GM19452 (cell line): ENCODE data around the gene WASF2.
"Not testable (repeated sequence)": the region's sequence is repeated elsewhere in the genome, so short reads cannot be mapped to it uniquely, and the experiment has no call there.

ENCODE experiments used
- ATAC-seq: cut with Tn5 transposase; IDR thresholded peaks from one replicate; pipeline ENCODE4 v1.9.1; 2021; ENCODE audit not compliant: unreplicated experiment

WASF2 gene

DNA sequence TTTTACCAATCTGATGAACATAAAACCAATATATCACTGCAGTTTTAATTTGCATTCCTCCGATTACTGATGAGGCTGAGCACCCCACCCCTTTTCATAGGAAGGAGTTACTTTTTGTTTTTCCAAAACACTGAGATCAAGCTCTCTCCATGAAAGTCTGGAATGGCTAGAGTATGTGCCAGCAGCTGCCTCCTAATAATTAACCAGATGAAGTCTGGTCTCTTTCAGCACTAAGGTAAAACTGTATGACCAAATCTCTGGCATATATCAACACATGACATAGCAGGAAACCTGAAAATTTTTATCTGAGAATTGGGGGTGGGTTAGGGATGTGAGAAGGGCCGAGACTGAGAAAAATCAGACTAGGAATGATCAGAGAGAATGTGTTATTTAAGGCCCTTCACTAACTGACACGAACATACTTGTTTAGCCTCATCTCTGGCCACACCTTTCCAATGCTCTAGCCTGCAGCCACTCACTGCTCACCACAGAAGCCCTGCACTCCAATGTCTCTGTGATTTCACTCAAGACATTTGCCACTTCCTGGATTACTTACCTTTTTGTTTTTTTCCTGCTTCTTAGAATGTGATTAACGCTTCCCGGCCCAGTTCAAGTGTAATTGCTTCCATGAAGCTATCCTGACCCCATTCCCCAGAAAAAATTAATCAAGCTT is 34.7 kb downstream of the WASF2 start:
- no peak for ATAC-seq

DNA sequence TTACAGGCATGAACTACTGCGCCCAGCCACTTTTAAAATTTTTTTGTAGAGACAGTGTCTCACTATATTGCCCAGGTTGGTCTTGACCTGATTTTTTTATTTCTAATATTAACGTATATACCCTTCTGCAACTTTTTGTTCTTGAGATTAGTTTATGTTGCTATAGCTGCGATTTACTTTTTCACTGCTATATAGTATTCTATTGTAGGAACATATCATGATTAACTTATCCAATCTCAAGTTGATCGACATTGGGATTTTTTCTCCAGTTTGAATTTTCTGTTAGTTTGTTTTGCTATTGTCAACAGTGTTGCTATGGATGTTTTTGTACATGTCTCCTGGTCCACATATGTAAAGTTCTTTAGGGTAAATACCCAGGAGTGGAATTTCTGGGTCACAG is 35.4 kb downstream of the WASF2 start:
- ATAC-seq = no peak

- no peak for ATAC-seq
Measured at GRCh38 chr1:27451343-27451742, 38.6 kb downstream of the WASF2 start.

DNA sequence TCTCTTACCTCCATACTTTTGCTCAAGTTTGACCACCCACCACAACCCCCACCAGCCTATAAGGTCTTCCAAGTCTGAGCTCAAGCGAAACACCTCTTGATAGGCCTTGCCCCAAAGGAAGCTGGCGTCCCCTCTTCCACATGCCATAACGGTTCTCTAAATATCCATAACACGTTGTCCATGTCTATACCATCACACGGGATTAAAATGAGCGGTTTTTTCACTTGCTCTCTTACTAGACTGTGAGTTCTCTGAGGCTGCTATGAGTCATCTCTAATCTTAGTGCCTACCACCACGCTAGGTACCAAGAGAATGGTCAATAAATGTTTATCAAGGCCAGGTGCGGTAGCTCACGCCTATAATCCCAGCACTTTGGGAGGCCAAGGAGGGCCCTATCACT is 41.0 kb downstream of the WASF2 start:
- no peak for ATAC-seq

DNA sequence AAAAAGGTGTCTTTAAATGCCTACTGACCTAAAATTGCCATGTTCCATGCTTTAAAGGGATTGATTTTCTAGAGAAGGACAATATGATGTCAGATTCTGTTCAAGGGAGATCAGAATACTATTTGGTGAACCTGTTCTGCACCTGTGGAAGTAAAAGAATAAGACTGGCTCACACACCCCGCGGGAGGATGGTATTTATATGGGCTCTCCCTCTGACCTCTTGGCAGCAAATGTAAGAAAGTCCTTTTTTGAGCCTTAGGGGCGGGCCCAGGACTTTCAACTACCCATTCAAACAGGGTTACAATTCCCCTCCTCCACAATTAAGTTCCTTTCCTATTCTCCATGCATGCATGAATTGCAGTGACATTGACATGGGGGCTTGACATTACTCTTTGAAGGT is 42.1 kb downstream of the WASF2 start:
- no peak for ATAC-seq

DNA sequence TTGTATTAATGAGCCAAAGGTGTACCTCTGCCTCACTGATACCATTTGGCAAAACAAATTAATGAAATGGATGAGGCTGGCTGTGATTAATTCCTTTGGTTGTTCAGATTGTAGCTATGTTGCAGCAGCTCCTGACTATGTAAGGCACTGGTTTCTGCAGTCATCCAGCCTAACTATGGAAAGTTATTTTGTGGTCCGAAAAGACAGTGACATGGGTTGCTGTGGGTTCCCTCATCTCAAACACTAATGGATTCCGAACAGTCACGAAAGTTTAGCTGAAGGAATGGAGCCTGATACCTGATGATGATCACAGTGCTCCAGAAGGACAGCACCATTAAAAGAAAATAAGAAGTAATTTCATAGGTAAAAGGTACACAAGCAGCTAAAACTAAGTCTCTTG is 42.6 kb downstream of the WASF2 start:
- ATAC-seq = no peak

DNA sequence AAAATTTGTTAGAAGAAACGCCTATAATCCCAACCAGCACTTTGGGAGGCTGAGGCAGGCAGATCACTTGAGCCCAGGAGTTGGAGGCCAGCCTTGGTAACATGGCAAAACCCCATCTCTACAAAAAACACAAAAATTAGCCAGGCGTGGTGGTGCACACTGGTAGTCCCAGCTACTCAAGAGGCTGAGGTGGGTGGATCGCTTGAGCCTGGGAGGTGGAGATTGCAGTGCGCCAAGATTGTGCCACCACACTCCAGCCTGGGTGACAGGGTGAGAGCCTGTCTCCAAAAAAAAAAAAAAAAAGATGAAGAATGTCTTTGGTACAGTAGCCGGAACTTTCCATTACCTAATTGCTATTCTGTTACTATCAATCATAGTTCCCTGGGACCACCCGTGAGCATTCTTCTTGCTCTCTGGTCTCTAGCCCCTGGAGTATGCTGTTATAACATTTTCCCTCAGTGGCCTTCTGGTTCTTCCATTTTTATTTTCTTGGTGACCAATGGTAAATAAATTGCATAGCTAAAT is 43.4 kb downstream of the WASF2 start:
- no peak for ATAC-seq

DNA sequence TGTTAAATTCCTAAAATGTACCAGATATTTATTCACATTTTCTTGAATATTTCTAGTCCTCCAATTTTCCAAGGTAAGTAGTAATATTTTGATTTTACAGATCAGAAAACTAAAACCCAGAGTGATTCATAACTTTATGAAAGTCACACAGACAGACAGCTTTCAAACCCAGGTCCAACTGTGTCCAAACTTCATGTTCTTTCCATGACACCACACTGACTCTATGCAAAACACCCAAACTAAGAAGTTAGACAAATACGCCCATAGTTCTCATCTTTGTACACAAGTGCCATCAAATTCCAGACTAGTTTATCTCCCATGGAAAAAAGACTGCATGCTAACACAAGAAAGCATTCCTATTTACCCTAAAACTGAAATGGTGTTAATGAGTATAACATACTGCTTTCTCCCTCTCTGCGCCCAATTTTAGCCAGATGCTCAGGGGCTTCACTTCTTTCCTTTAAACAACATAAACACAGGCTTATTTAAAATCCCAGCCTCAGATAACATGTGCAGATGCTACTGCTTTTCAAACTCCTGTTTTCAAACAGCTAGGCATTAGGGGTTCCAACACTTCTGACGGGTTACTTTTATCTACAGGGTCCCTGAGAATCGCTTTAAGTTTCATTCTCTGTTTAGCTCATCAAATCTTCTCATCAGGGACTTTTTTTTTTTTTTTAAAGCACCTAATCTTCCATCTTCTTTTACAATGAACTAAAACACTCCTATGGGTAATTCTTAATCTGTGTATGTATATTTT is 44.6 kb downstream of the WASF2 start:
- ATAC-seq = no peak

DNA sequence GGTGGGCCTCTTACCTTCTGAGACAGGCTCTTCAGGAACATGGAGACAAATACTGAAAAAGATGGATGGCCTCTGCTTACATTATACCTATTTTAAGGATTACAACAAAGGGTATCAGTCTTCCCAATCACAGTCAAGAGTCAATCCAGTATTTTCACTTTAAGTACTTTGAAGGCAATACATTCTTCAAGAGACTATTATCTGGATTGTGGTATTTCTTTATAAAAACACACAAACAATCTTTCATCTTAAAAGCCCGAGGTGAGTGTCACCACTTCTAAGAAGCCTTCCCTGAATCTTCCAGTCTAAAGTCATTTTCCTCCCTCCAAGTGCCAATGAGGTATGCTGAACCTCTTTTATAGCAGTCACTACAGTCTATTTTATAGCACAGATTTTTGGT is 45.3 kb downstream of the WASF2 start:
- ATAC-seq = no peak

- ATAC-seq = no peak
Measured at GRCh38 chr1:27439150-27439549, 50.8 kb downstream of the WASF2 start.

GRCh38 chr1:27438621-27439061 is 51.3 kb downstream of the WASF2 start:
- ATAC-seq = no peak

GRCh38 chr1:27436204-27437159 is 53.5 kb downstream of the WASF2 start:
- no peak for ATAC-seq

DNA sequence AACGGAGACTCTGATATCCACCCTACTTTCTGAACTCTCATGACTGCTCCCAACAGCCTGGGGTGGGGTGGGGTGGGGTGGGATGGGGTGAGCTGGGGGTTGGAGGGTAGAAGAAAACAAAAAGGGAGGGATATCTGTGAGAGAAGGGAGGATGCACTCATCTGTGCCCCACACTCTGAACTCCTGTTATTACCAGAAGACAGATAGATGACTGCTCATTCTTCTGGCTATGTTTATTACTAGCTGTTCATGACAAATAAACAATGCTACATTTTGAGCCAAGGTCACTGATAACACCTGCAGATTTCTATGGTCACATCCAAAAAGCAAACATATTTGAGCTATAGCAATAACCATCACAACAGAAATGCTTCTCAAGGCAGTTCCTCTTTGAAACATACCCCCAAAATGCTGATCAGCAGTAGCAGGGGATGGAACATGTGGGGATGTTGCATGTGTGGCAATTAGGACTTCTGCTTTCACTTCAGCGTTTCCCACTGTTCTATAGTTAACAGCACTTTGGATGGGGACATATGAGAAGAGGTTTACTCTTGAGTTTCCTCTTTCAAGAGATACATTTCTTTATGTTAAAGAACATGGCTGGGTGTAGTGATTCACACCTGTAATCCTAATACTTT is 54.3 kb downstream of the WASF2 start:
- no peak for ATAC-seq

DNA sequence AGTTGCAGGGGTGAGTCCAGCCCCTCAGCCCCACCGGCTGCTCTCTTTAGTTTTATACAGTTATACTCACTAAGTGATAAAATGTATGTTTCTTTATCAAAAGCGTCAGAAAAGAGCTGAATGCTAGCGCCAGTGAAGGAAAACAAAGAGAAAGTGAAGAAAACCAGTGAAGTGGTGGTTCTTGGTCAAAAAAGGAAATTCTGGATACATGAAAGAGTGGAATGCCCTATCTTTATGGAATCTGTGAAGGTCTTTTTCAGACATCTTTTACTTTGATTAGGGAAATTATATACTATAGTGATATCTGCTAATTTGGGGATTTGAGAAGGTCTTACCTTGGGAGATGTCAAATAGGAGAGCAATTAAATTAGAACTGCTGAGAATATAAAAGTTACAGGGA is 56.3 kb downstream of the WASF2 start:
- no peak for ATAC-seq

DNA sequence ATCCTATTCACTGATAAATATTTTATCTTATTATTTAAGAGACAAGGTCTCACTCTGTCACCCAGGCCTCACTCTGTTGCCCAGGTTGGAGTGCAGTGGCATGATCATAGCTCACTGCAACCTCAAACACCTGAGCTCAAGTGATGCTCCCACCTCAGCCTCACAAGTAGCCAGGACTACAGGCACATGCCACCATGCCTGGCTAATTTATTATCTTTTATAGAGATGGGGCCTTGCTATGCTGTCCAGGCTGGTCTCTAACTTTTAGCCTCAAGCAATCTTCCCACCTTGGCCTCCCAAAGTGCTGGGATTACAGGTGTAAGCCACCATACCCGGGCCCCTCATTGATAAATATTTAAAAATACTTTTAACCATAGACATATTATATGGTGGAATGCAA is 57.2 kb downstream of the WASF2 start:
- ATAC-seq = not testable (repeated sequence)

DNA sequence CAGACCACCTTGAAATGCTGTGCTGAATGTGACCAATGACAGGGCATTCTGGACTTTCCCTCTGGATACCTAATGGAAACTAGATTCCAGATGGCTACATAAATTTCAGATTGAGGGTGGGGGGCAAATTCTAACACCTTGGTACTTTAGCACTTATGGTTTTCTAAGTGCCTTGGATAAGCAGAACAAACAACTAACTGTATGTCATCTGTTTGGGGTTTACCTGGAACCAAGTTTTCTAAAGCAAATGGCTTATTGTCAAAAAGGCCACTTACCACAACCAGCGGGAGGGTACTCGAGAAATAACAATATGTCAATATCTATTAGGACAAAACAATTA is 58.4 kb downstream of the WASF2 start:
- ATAC-seq = no peak

GRCh38 chr1:27430903-27431600 is 58.9 kb downstream of the WASF2 start:
- no peak for ATAC-seq

DNA sequence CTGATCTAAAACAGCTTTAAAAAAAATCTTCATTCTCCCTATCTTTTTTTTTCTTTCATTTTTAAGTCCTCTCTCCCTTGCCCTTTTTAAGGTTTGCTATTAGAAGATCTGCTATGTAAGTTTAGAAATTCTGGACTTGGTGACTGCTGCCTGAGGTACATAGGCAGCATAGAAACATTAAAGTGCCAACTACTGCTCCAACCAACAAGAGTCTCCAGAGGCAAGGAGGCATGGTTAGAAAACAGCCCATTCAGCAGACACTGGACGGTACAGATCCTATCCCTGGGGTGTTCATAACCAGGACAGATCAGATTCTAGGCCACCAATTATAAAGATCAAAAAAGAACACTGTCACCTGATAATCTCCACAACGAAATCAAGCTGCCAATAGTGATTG is 60.9 kb downstream of the WASF2 start:
- no peak for ATAC-seq

GRCh38 chr1:27428316-27429028 is 61.5 kb downstream of the WASF2 start:
- no peak for ATAC-seq

DNA sequence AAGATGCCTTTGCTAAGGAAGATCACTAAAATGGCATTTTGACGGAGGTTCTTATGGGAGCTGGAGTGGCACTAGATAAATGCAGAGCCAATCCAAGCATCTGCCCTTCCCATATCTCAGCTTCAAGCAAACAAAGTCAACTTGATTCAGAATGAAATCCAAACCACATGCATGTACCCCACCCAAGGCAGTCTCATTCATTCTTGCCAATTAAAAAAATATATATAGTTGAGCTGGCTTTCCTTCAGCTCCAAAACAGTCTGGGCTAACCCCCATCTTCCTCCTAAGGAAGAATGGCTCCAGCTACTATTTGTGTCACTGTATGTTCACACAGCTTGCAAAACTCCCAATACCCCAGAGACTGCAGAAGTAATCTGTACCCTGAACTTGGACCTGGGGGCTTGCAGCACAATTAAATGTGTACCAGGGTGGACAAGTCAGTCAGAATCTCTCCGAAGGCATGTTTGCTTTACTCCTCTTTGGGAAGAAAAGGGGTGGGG is 62.1 kb downstream of the WASF2 start:
- ATAC-seq = no peak
